GM18867 (cell line): Measurements from ENCODE around the gene MGA.

Experiments
- ATAC-seq: cut with Tn5 transposase; IDR thresholded peaks from one replicate; pipeline ENCODE4 v1.9.1; 2021; ENCODE audit warnings: mild to moderate bottlenecking, moderate library complexity; ENCODE audit not compliant: unreplicated experiment

MGA gene

GRCh38 chr15:41804916-41805666 lies 144.9 kb downstream of the MGA start:
- no peak for ATAC-seq

- ATAC-seq = no peak
These were observed 145.5 kb downstream of the MGA start for GRCh38 chr15:41805711-41806110.

GRCh38 chr15:41806291-41807181 lies 146.3 kb downstream of the MGA start:
- no peak for ATAC-seq

GRCh38 chr15:41809121-41809520 lies 148.9 kb downstream of the MGA start:
- no peak for ATAC-seq

GRCh38 chr15:41809526-41810220 lies 149.5 kb downstream of the MGA start:
- ATAC-seq = no peak

GRCh38 chr15:41810651-41811431 lies 150.6 kb downstream of the MGA start:
- ATAC-seq = no peak

- ATAC-seq = no peak
These were observed 151.4 kb downstream of the MGA start for GRCh38 chr15:41811432-41812195.

GRCh38 chr15:41812820-41813375 lies 152.7 kb downstream of the MGA start:
- ATAC-seq = no peak

- no peak for ATAC-seq
These were observed 153.2 kb downstream of the MGA start for GRCh38 chr15:41813426-41813825.

GRCh38 chr15:41814534-41814933 lies 154.3 kb downstream of the MGA start:
- ATAC-seq = no peak

- no peak for ATAC-seq
These were observed 156.6 kb downstream of the MGA start for GRCh38 chr15:41816788-41817187.

GRCh38 chr15:41817327-41817726 lies 157.1 kb downstream of the MGA start:
- ATAC-seq = no peak

GRCh38 chr15:41817781-41818180 lies 157.6 kb downstream of the MGA start:
- ATAC-seq = no peak

GRCh38 chr15:41819455-41820050 lies 159.3 kb downstream of the MGA start:
- ATAC-seq = no peak

GRCh38 chr15:41820791-41821423 lies 160.7 kb downstream of the MGA start:
- ATAC-seq = no peak

GRCh38 chr15:41821831-41822230 lies 161.6 kb downstream of the MGA start:
- no peak for ATAC-seq

- ATAC-seq = no peak
These were observed 162.3 kb downstream of the MGA start for GRCh38 chr15:41822471-41822870.
